ENCODE measurements around the gene TMEM236. TPM values are rescaled to one million over a fixed set of nuclear protein-coding genes. Genes with fewer than 3 reads are reported as not detected.
"Not testable (repeated sequence)": the region's sequence is repeated elsewhere in the genome, so short reads cannot be mapped to it uniquely, and the experiment has no call there.

The TMEM236 gene
- total and polyA plus RNA-seq, 7 donors = 0.15 to 1.0 (median 0.59) TPM

- 61 to 74% (median 62%) methylated on average over 4 of the region's 4 CpGs for WGBS, 3 donors
- no peak for TF ChIP-seq CTCF (IDR thresholded peaks at IDR 0.05)
- Histone ChIP-seq H3K36me3 (ENCODE audit: insufficient read depth in 1 of 2, low read depth in 1 of 2) (peaks cover 14 to 91% of the 10 kb centered on the region in 2 donors), H3K4me3 (no peak overlapping the region), H3K27me3 (ENCODE audit: insufficient read depth in 3 of 3, low read length in 2 of 3) (no peaks in the 10 kb centered on the region), H3K27ac (no peak overlapping the region), H3K4me1 (peaks cover 4% of the 10 kb centered on the region), H3K9me3 (no peaks in the 10 kb centered on the region)
- DNase-seq = no peak
- intact Hi-C loops (cut with DNase I) = no loop called here
- peak in 3 of 4 donors; percentile 62 to 83 (median 80) for ATAC-seq
Measured at GRCh38 chr10:17710181-17710580, 41.8 kb upstream of the TMEM236 start.

- H3K36me3 ChIP-seq (ENCODE audit: insufficient read depth in 1 of 2, low read depth in 1 of 2) = peaks cover 14 to 91% of the 10 kb centered on the region in 2 donors
- intact Hi-C loops (cut with DNase I) = no loop called here
- WGBS, 3 donors = 95 to 96% (median 96%) methylated on average over 5 of the region's 5 CpGs
- H3K4me1 ChIP-seq = peaks cover 4% of the 10 kb centered on the region
- no peak overlapping the region for H3K27ac ChIP-seq
- no peak for ATAC-seq
- H3K9me3 ChIP-seq = no peaks in the 10 kb centered on the region
- H3K4me3 ChIP-seq = no peak overlapping the region
- H3K27me3 ChIP-seq (ENCODE audit: insufficient read depth in 3 of 3, low read length in 2 of 3) = no peaks in the 10 kb centered on the region
- no peak for DNase-seq
- no peak for TF ChIP-seq CTCF (IDR thresholded peaks at IDR 0.05)
Measured at GRCh38 chr10:17712053-17712452, 39.9 kb upstream of the TMEM236 start.

- no peak for TF ChIP-seq CTCF (IDR thresholded peaks at IDR 0.05)
- peaks cover 4% of the 10 kb centered on the region for H3K4me1 ChIP-seq
- H3K27ac ChIP-seq = no peak overlapping the region
- 74 to 75% (median 74%) methylated on average over 18 of the region's 18 CpGs for WGBS, 3 donors
- no peaks in the 10 kb centered on the region for H3K27me3 ChIP-seq (ENCODE audit: insufficient read depth in 3 of 3, low read length in 2 of 3)
- no peak for ATAC-seq
- peaks cover 14 to 91% of the 10 kb centered on the region in 2 donors for H3K36me3 ChIP-seq (ENCODE audit: insufficient read depth in 1 of 2, low read depth in 1 of 2)
- intact Hi-C loops (cut with DNase I) = no loop called here
- no peaks in the 10 kb centered on the region for H3K9me3 ChIP-seq
- no peak for DNase-seq
- peak overlapping the region; percentile 19 for H3K4me3 ChIP-seq
Measured at GRCh38 chr10:17712717-17713471, 39.1 kb upstream of the TMEM236 start.

- no peak for DNase-seq
- H3K27me3 ChIP-seq (ENCODE audit: insufficient read depth in 3 of 3, low read length in 2 of 3) = no peaks in the 10 kb centered on the region
- H3K4me1 ChIP-seq = peaks cover 4% of the 10 kb centered on the region
- no peak overlapping the region for H3K4me3 ChIP-seq
- H3K36me3 ChIP-seq (ENCODE audit: insufficient read depth in 1 of 2, low read depth in 1 of 2) = peaks cover 14 to 83% of the 10 kb centered on the region in 2 donors
- intact Hi-C loops (cut with DNase I) = no loop called here
- H3K27ac ChIP-seq = no peak overlapping the region
- no peaks in the 10 kb centered on the region for H3K9me3 ChIP-seq
- TF ChIP-seq CTCF (IDR thresholded peaks at IDR 0.05) = no peak
- WGBS, 3 donors = 92 to 94% (median 93%) methylated on average over 10 of the region's 10 CpGs
- no peak for ATAC-seq
Measured at GRCh38 chr10:17713758-17714157, 38.2 kb upstream of the TMEM236 start.

GRCh38 chr10:17716161-17716560 lies 35.8 kb upstream of the TMEM236 start:
- no peaks in the 10 kb centered on the region for H3K9me3 ChIP-seq
- intact Hi-C loops (cut with DNase I) = no loop called here
- 95 to 96% (median 96%) methylated on average over 4 of the region's 4 CpGs for WGBS, 3 donors
- no peaks in the 10 kb centered on the region for H3K27me3 ChIP-seq (ENCODE audit: insufficient read depth in 3 of 3, low read length in 2 of 3)
- no peak overlapping the region for H3K4me3 ChIP-seq
- H3K36me3 ChIP-seq (ENCODE audit: insufficient read depth in 1 of 2, low read depth in 1 of 2) = peaks cover 10 to 59% of the 10 kb centered on the region in 2 donors
- DNase-seq (no peak), ATAC-seq (no peak)
- TF ChIP-seq CTCF (IDR thresholded peaks at IDR 0.05) = no peak
- no peaks in the 10 kb centered on the region for H3K4me1 ChIP-seq
- no peak overlapping the region for H3K27ac ChIP-seq

- H3K9me3 ChIP-seq; H3K27ac ChIP-seq; H3K4me1 ChIP-seq; DNase-seq; H3K27me3 ChIP-seq (ENCODE audit: insufficient read depth in 3 of 3, low read length in 2 of 3); intact Hi-C loops (cut with DNase I); ATAC-seq; H3K4me3 ChIP-seq: not testable (repeated sequence)
- WGBS, 3 donors = 93 to 98% (median 96%) methylated on average over 21 to 24 of the region's 25 CpGs
- H3K36me3 ChIP-seq (ENCODE audit: insufficient read depth in 1 of 2, low read depth in 1 of 2) = peaks cover 0 to 21% of the 10 kb centered on the region in 2 donors
Measured at GRCh38 chr10:17722317-17723014, 29.5 kb upstream of the TMEM236 start.

Data from psoas muscle (tissue), 8 donors.